ENCODE data around the gene PCAT7. TPM values are rescaled to one million over a fixed set of nuclear protein-coding genes. Genes with fewer than 3 reads are reported as not detected.

PCAT7 gene
- polyA plus RNA-seq, 1 donor (not counting 4 experiments of a cell fraction or from before 2014, with no cell fraction given) = not detected

DNA sequence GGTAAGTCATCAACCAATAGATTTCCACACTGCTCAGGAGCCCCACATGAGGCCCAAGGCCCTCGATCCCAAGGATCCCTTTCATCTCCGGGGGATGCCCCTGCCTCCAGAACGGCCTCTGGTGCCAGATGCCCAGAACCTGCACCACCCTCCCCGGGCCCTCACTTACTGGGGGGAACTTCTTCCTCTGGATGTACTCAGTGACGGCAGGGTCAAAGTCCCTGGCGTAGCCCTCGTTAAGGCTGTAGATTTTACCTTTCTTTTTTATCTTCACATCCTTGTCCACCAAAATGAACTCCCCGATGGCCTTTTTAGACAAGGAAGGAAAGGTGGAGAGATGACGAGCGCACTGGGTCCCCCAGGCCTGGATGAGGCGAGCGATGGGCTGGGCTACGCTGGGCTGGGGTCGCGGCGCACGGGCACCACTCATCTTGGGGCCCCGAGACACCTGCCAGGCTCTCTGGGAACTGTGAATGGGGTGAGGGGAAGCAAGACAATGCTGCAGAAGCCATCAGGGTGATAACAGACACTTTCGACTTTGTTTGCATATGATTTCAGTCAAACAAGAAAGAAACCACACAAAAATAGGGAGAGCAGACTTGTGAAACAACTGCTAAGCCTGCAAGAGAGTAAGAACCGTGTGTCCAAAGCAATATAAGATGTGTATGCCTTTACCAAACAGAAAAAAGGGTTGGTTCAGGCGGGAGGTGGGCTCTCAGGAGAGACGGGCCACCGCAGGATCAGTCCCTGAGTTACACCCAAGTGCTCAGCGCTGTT is 52.0 kb downstream of the PCAT7 start:
- Histone ChIP-seq H2AFZ (ENCODE audit: control insufficient read depth, low read length) (no peak overlapping the region), H3K36me3 (ENCODE audit: control insufficient read depth in 2 of 2, extremely low read depth in 1 of 2, insufficient read depth in 2 of 2, low read length in 2 of 2) (no peaks in the 10 kb centered on the region), H3K9me3 (ENCODE audit: control insufficient read depth, low read depth, low read length) (no peaks in the 10 kb centered on the region), H3K4me3 (ENCODE audit: control insufficient read depth in 2 of 3, extremely low read depth in 1 of 3, insufficient read depth in 2 of 3, low read depth in 1 of 3, low read length in 3 of 3) (no peak overlapping the region), H4K20me1 (ENCODE audit: control insufficient read depth, extremely low read depth, insufficient read depth, low read length) (no peaks in the 10 kb centered on the region), H3K4me2 (ENCODE audit: control insufficient read depth, extremely low read depth, insufficient read depth, low read depth, low read length) (no peak overlapping the region), H3K4me1 (ENCODE audit: control insufficient read depth, extremely low read depth, insufficient read depth, low read length) (no peaks in the 10 kb centered on the region), H3K9ac (ENCODE audit: control insufficient read depth, extremely low read depth, insufficient read depth, low read length) (no peak overlapping the region), H3K27me3 (ENCODE audit: control insufficient read depth, extremely low read depth, insufficient read depth, low read length) (peaks cover 5% of the 10 kb centered on the region), H3K9me1 (ENCODE audit: control insufficient read depth, extremely low read depth, insufficient read depth, low read length) (no peaks in the 10 kb centered on the region), H3K27ac (ENCODE audit: control insufficient read depth, insufficient read depth, low read length) (no peak overlapping the region), H3K79me2 (ENCODE audit: control insufficient read depth, insufficient read depth, low read length) (no peaks in the 10 kb centered on the region)
- no peak for DNase-seq (ENCODE audit: low read depth, low spot score)
- dilution Hi-C loops (cut with MboI; ENCODE audit: extremely low pct_ligation_motif_present, low sequenced_read_pairs) = no loop called here
- no peak for FAIRE-seq
- TF ChIP-seq EZH2 (IDR thresholded peaks at IDR 0.05; ENCODE audit: low read length) = no peak
- TF ChIP-seq CTCF (optimal IDR thresholded peaks at IDR 0.05 in 1 of 3, IDR thresholded peaks at IDR 0.05 in 1 of 3, conservative IDR thresholded peaks at IDR 0.05 in 1 of 3; ENCODE audit: extremely low read depth in 1 of 3, insufficient read depth in 2 of 3, low read length in 3 of 3) = no peak

DNA sequence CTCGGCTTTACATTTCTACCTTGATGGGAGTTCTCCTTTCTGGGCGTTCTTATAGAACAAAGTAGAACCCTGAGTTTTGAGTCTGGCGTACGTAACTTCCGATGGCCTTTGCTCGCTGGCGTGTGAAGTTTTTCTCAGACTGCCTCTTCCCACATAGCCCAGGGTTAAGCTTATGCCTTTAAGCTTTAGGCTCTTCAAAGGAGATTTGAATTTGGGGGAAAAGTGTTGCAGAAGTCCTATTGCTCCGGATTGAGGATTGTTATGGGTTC is 52.5 kb downstream of the PCAT7 start:
- no peaks in the 10 kb centered on the region for H4K20me1 ChIP-seq (ENCODE audit: control insufficient read depth, extremely low read depth, insufficient read depth, low read length)
- no peak overlapping the region for H3K27ac ChIP-seq (ENCODE audit: control insufficient read depth, insufficient read depth, low read length)
- no peaks in the 10 kb centered on the region for H3K9me1 ChIP-seq (ENCODE audit: control insufficient read depth, extremely low read depth, insufficient read depth, low read length)
- no peaks in the 10 kb centered on the region for H3K36me3 ChIP-seq (ENCODE audit: control insufficient read depth in 2 of 2, extremely low read depth in 1 of 2, insufficient read depth in 2 of 2, low read length in 2 of 2)
- FAIRE-seq (no peak), DNase-seq (ENCODE audit: low read depth, low spot score) (no peak)
- no peak for TF ChIP-seq CTCF (optimal IDR thresholded peaks at IDR 0.05 in 1 of 3, IDR thresholded peaks at IDR 0.05 in 1 of 3, conservative IDR thresholded peaks at IDR 0.05 in 1 of 3; ENCODE audit: extremely low read depth in 1 of 3, insufficient read depth in 2 of 3, low read length in 3 of 3)
- TF ChIP-seq EZH2 (IDR thresholded peaks at IDR 0.05; ENCODE audit: low read length) = no peak
- no peak overlapping the region for H3K4me2 ChIP-seq (ENCODE audit: control insufficient read depth, extremely low read depth, insufficient read depth, low read depth, low read length)
- no peak overlapping the region for H2AFZ ChIP-seq (ENCODE audit: control insufficient read depth, low read length)
- H3K27me3 ChIP-seq (ENCODE audit: control insufficient read depth, extremely low read depth, insufficient read depth, low read length) = peaks cover 5% of the 10 kb centered on the region
- dilution Hi-C loops (cut with MboI; ENCODE audit: extremely low pct_ligation_motif_present, low sequenced_read_pairs) = no loop called here
- no peak overlapping the region for H3K9ac ChIP-seq (ENCODE audit: control insufficient read depth, extremely low read depth, insufficient read depth, low read length)
- H3K9me3 ChIP-seq (ENCODE audit: control insufficient read depth, low read depth, low read length) = no peaks in the 10 kb centered on the region
- no peaks in the 10 kb centered on the region for H3K4me1 ChIP-seq (ENCODE audit: control insufficient read depth, extremely low read depth, insufficient read depth, low read length)
- no peak overlapping the region for H3K4me3 ChIP-seq (ENCODE audit: control insufficient read depth in 2 of 3, extremely low read depth in 1 of 3, insufficient read depth in 2 of 3, low read depth in 1 of 3, low read length in 3 of 3)
- H3K79me2 ChIP-seq (ENCODE audit: control insufficient read depth, insufficient read depth, low read length) = no peaks in the 10 kb centered on the region

Measured in keratinocyte (primary cell).